GM12864 (cell line): ENCODE measurements around the gene NMNAT3.

Experiments
- DNase-seq: peaks from one replicate; pipeline ENCODE4 v3.0.0-alpha.2; 2011; ENCODE audit warnings: low read depth
- H3K4me3 ChIP-seq: 2 replicates; pipeline ENCODE4 v1.5.1; 2011; ENCODE audit warnings: mild to moderate bottlenecking, low read depth, low read length, control low read depth
- CTCF ChIP-seq: IDR thresholded peaks from 2 replicates; pipeline ENCODE4 v1.5.1; 2011; ENCODE audit warnings: low read depth, mild to moderate bottlenecking, moderate library complexity, low read length, control low read depth, inconsistent platforms; ENCODE audit errors: missing control alignments

Gene NMNAT3

GRCh38 chr3:139646512-139646911 lies 31.3 kb downstream of the NMNAT3 start:
- H3K4me3 ChIP-seq = no peak overlapping the region
- no peak for TF ChIP-seq CTCF
- DNase-seq = no peak

GRCh38 chr3:139642996-139643395 lies 34.8 kb downstream of the NMNAT3 start:
- H3K4me3 ChIP-seq = no peak overlapping the region
- TF ChIP-seq CTCF = no peak
- no peak for DNase-seq

GRCh38 chr3:139640456-139640855 lies 37.3 kb downstream of the NMNAT3 start:
- no peak overlapping the region for H3K4me3 ChIP-seq
- TF ChIP-seq CTCF = no peak
- DNase-seq = no peak

GRCh38 chr3:139639662-139640061 lies 38.1 kb downstream of the NMNAT3 start:
- no peak for TF ChIP-seq CTCF
- H3K4me3 ChIP-seq = no peak overlapping the region
- DNase-seq = no peak

- no peak for DNase-seq
- no peak for TF ChIP-seq CTCF
- no peak overlapping the region for H3K4me3 ChIP-seq
Measured at GRCh38 chr3:139638518-139638917, 39.3 kb downstream of the NMNAT3 start.

GRCh38 chr3:139636511-139636910 lies 41.3 kb downstream of the NMNAT3 start:
- no peak for TF ChIP-seq CTCF
- DNase-seq = no peak
- H3K4me3 ChIP-seq = no peak overlapping the region

- no peak for TF ChIP-seq CTCF
- no peak overlapping the region for H3K4me3 ChIP-seq
- no peak for DNase-seq
Measured at GRCh38 chr3:139634111-139634635, 43.6 kb downstream of the NMNAT3 start.
